Upper lobe of right lung (tissue), 1 donor: ENCODE measurements around the gene TTC28. TPM values are rescaled to one million over a fixed set of nuclear protein-coding genes. Genes with fewer than 3 reads are reported as not detected.

Source experiments
- ATAC-seq: fragments of 200-7000 bp; cut with Tn5 transposase; one replicate; pipeline ENCODE4 v1.9.1; 2020; ENCODE audit warnings: mild to moderate bottlenecking, moderate library complexity
- DNase-seq: peaks from one replicate; pipeline ENCODE4 v3.0.0-alpha.2; 2020
- H3K27ac ChIP-seq: fragments of 200-600 bp; one replicate; pipeline ENCODE4 v1.8.0; 2022
- H3K27me3 ChIP-seq: fragments of 200-600 bp; one replicate; pipeline ENCODE4 v1.8.0; 2022; ENCODE audit warnings: mild to moderate bottlenecking
- H3K36me3 ChIP-seq: fragments of 200-600 bp; one replicate; pipeline ENCODE4 v1.8.0; 2022
- H3K4me1 ChIP-seq: fragments of 200-600 bp; one replicate; pipeline ENCODE4 v1.8.0; 2022
- H3K4me3 ChIP-seq: fragments of 200-600 bp; one replicate; pipeline ENCODE4 v1.8.0; 2022; ENCODE audit warnings: mild to moderate bottlenecking
- H3K9me3 ChIP-seq: fragments of 200-600 bp; one replicate; pipeline ENCODE4 v1.8.0; 2022
- intact Hi-C: fragments of 100-400 bp; cut with DNase I; formaldehyde crosslinking; loops from one replicate; pipeline ENCODE4 v1.11.0; 2022
- total RNA-seq: library from RNA; stranded (reverse); fragmentation: NEBNext Ultra II Directional; extraction: Animal tissue kit (Norgen Biotek cat#: 25700); gene quantifications from one replicate; pipeline ENCODE4 v1.2.1, GENCODE V29; 2021
- TF ChIP-seq, protein P1 (sequence below): fragments of 200-600 bp; IDR thresholded peaks from one replicate; pipeline ENCODE4 v1.8.0; 2022; ENCODE audit warnings: antibody characterized with exemption
- donor health status: DM: no; HTN: yes; CAD: no; lungs with severe emphysema.

The TTC28 gene
- total RNA-seq, 1 donor from 2014 or later = 48.7 TPM

DNA sequence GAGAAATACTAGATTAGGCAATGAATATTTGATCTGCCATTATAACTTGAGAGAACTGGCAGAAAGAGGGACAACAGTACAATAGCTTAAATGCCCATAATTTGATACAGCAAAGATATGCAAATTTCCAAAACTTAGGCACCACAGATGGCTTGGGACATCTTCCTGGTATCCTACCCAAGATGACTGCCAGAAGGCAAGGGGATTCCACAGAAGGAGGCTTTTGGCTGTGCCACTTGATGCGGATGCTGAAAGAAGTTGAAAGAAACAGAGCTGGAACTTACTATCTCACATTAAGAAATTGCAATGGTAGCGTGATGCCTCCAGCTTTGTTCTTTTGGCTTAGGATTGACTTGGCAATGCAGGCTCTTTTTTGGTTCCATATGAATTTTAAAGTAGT, 216.7 kb downstream of the TTC28 start:
- no peak overlapping the region for H3K27ac ChIP-seq
- TF ChIP-seq, protein P1, sequence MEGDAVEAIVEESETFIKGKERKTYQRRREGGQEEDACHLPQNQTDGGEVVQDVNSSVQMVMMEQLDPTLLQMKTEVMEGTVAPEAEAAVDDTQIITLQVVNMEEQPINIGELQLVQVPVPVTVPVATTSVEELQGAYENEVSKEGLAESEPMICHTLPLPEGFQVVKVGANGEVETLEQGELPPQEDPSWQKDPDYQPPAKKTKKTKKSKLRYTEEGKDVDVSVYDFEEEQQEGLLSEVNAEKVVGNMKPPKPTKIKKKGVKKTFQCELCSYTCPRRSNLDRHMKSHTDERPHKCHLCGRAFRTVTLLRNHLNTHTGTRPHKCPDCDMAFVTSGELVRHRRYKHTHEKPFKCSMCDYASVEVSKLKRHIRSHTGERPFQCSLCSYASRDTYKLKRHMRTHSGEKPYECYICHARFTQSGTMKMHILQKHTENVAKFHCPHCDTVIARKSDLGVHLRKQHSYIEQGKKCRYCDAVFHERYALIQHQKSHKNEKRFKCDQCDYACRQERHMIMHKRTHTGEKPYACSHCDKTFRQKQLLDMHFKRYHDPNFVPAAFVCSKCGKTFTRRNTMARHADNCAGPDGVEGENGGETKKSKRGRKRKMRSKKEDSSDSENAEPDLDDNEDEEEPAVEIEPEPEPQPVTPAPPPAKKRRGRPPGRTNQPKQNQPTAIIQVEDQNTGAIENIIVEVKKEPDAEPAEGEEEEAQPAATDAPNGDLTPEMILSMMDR = no peak
- H3K27me3 ChIP-seq = no peaks in the 10 kb centered on the region
- DNase-seq (no peak), ATAC-seq (no peak)
- H3K4me3 ChIP-seq = no peak overlapping the region
- no peaks in the 10 kb centered on the region for H3K9me3 ChIP-seq
- H3K36me3 ChIP-seq = no peaks in the 10 kb centered on the region
- no peaks in the 10 kb centered on the region for H3K4me1 ChIP-seq
- intact Hi-C loops = no loop called here

DNA sequence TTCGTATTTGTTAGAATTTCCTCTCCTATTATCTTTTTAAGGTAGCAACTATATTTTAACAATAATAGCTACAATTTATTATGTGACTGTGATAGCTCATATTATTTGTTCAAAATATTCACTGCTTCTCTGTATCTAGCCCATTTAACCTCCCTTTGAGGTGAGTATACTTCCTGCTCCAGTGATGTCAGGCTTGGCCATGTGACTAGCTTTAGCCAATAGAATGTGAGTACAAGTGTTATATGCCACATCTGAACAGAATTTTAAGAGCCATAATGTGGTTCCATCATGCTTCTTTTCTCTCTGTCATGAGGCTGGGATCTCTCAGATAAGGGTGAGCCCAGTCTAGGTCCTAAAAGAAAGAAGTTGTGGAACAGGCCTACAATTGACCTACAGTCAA, 217.6 kb downstream of the TTC28 start:
- Histone ChIP-seq H3K4me1 (no peaks in the 10 kb centered on the region), H3K4me3 (no peak overlapping the region), H3K27me3 (no peaks in the 10 kb centered on the region), H3K36me3 (no peaks in the 10 kb centered on the region), H3K27ac (no peak overlapping the region), H3K9me3 (no peaks in the 10 kb centered on the region)
- no peak for DNase-seq
- intact Hi-C loops = no loop called here
- ATAC-seq = no peak
- TF ChIP-seq, protein P1 = no peak

DNA sequence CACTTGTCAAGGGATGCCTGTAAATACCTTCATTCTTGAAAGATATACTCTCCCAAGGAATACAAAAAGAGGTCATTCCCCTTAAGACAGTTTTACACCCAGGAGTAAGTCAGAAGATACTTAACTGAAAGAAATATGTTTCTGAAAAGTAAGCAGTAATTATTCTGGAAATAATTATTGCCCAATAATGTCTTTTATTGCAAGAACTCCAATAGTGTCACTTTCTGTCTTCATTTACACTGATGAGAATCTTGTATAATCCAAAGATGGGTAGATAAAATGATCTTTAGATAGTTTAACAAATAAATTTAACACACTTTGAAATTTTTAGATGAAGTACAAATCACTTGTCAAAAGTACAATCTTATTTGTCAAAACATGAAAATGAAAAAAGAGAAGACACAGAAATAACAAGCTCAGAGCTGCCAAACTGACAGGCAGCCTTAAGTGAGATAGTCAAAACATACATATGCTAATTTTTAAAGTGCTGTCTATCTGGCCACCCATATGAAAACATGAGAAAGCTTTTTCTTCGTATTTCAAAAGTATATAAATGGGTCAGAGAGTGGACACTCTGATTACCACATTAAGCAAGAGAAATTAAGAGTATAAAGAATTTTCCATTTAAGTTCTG, 225.1 kb downstream of the TTC28 start:
- no peaks in the 10 kb centered on the region for H3K9me3 ChIP-seq

DNA sequence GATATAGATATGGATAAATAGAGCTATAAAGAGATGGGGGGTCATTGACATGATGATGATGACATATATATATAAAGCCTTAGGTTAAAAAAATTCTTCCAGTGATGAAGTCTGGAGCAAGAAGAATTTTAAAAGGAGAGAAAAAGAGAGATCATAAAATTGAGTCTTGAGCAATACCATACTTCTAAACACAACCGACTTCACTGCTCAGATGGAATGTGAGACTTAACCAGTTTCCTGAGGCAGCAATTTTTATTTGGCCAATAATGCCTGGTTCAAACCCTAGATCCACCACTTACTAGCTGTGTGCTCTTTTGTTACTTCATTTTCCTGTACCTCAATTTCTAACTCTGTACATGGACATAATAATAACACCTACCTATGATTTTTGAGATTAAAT, 229.5 kb downstream of the TTC28 start:
- DNase-seq (no peak), ATAC-seq (no peak)
- TF ChIP-seq, protein P1 = no peak
- H3K36me3 ChIP-seq = no peaks in the 10 kb centered on the region
- intact Hi-C loops = no loop called here
- peaks cover 1% of the 10 kb centered on the region for H3K4me1 ChIP-seq
- H3K27me3 ChIP-seq = no peaks in the 10 kb centered on the region
- no peak overlapping the region for H3K4me3 ChIP-seq
- H3K9me3 ChIP-seq = no peaks in the 10 kb centered on the region
- H3K27ac ChIP-seq = no peak overlapping the region

More for the DNA sequence above, 225.1 kb downstream of the TTC28 start:
- intact Hi-C loops = no loop called here
- DNase-seq (no peak), ATAC-seq (no peak)
- H3K4me1 ChIP-seq = no peaks in the 10 kb centered on the region
- H3K36me3 ChIP-seq = no peaks in the 10 kb centered on the region
- H3K27me3 ChIP-seq = no peaks in the 10 kb centered on the region
- H3K4me3 ChIP-seq = no peak overlapping the region
- TF ChIP-seq, protein P1 = no peak
- no peak overlapping the region for H3K27ac ChIP-seq

DNA sequence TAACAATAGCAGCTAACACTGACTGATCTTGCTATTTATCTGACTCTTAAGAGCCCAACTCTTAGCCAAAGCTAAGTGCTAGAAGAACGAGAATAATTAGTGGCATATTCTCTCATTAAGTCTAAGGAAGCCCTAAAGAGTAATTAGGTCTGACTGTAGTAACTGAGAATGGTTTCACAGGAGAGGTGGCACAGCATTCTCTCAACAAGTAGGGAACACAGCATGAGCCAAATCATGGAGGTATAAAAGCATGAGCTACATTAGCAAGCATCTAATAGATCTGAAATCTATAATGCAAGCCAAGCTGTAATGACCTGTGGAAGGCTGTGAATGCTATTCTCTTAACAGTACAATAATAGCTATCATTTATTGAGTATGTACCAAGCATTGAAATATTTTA, 230.6 kb downstream of the TTC28 start:
- intact Hi-C loops = no loop called here

More for the DNA sequence above, 230.6 kb downstream of the TTC28 start:
- no peaks in the 10 kb centered on the region for H3K27me3 ChIP-seq
- no peaks in the 10 kb centered on the region for H3K9me3 ChIP-seq
- DNase-seq = no peak
- no peak overlapping the region for H3K4me3 ChIP-seq
- TF ChIP-seq, protein P1 = no peak
- H3K27ac ChIP-seq = no peak overlapping the region
- H3K4me1 ChIP-seq = peaks cover 12% of the 10 kb centered on the region
- ATAC-seq = no peak
- no peaks in the 10 kb centered on the region for H3K36me3 ChIP-seq
